Epithelial cell of esophagus (primary cell): Measurements from ENCODE around the gene DGKB.

Experiments
- DNase-seq: peaks from one replicate; pipeline ENCODE4 v3.0.0; 2010; ENCODE audit warnings: low read depth
- H3K4me3 ChIP-seq: 2 replicates; pipeline ENCODE4 v1.5.1; 2011; ENCODE audit warnings: mild to moderate bottlenecking, low read length, control low read depth
- TF ChIP-seq, protein P1 (sequence below): IDR thresholded peaks from 2 replicates; pipeline ENCODE4 v1.5.1; 2011; ENCODE audit warnings: low read depth, mild to moderate bottlenecking, low read length, control low read depth, inconsistent platforms; ENCODE audit not compliant: insufficient read depth; ENCODE audit errors: missing control alignments

DGKB gene

DNA sequence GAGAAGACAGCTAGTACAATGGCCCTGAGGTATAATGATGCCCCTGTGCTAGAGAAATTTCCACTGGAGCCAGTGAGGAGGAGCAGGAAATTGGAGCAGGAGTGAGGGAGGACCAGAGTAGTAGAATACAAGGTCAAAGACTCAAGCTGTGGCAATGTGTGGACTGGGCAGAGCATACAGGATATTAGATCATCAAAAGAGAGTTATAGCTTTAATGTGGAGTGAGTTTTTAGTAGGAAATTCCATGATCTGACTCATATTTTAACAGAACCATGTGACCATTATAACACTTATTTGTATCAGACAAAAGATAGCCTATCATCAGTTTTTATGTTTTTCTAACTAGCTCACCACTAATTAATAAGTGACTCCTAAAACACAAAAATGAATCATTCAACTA, 154.1 kb downstream of the DGKB start:
- peak; percentile 59 for DNase-seq

DNA sequence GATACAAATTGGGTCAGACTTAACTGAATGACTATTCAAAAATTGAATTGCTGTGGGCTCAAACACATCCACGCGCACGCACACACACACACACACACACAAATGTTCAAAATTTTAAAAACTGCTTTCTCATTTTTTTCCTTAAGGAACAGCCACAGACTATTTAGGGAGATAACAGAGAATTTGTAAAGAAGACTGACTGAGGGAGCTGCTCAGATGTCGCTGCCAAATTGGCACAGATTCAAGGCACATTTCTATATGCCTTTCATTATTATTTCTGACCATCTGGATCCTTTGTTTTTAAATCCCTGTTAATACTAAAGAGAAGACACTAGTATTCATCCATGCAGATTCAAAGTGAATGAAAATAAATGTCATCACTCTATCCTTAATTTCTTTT, 154.8 kb downstream of the DGKB start:
- no peak overlapping the region for H3K4me3 ChIP-seq
- TF ChIP-seq, protein P1, sequence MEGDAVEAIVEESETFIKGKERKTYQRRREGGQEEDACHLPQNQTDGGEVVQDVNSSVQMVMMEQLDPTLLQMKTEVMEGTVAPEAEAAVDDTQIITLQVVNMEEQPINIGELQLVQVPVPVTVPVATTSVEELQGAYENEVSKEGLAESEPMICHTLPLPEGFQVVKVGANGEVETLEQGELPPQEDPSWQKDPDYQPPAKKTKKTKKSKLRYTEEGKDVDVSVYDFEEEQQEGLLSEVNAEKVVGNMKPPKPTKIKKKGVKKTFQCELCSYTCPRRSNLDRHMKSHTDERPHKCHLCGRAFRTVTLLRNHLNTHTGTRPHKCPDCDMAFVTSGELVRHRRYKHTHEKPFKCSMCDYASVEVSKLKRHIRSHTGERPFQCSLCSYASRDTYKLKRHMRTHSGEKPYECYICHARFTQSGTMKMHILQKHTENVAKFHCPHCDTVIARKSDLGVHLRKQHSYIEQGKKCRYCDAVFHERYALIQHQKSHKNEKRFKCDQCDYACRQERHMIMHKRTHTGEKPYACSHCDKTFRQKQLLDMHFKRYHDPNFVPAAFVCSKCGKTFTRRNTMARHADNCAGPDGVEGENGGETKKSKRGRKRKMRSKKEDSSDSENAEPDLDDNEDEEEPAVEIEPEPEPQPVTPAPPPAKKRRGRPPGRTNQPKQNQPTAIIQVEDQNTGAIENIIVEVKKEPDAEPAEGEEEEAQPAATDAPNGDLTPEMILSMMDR = no peak
- DNase-seq = no peak

More for the DNA sequence above, 154.1 kb downstream of the DGKB start:
- H3K4me3 ChIP-seq = no peak overlapping the region
- TF ChIP-seq, protein P1 = no peak

DNA sequence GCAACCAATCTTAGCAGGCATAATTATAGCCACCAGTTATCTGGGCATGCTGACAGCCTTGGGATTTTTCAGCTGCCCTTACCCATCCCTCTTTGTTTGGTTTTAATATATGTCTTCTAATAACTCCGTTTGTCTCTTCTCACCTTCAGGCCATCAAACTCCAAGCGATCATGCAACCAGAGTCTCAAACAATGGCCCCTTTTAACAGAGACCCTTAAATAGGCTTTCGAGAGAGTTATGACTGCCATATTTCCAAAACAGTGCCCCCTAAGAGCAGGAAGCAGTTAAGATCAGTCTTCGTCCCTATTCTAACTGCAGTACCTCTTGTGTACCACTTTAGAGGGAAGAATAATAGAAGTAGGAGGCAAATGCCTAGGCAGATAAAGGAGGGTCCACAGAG, 157.5 kb downstream of the DGKB start:
- TF ChIP-seq, protein P1 = no peak
- DNase-seq = no peak
- H3K4me3 ChIP-seq = no peak overlapping the region

DNA sequence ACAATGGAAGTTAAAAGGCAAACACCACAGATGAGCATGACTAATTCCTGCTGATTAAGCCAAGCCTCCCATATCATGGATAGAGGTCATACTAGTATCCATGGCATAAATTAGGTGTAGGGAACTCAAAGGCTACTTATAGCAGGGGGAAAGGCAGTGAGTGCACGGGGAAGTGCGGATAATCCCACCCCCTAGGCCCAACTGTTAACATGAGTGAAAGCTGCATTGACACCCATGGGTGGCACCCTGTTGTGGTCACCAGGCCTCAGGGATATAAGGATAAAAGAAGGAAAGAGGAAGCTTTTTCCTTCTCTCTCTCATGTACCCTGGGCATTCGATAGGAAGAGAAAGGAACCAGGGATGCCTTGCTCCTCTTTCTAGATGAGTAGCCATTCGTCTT, 161.9 kb downstream of the DGKB start:
- TF ChIP-seq, protein P1 = no peak
- no peak for DNase-seq
- H3K4me3 ChIP-seq = no peak overlapping the region

DNA sequence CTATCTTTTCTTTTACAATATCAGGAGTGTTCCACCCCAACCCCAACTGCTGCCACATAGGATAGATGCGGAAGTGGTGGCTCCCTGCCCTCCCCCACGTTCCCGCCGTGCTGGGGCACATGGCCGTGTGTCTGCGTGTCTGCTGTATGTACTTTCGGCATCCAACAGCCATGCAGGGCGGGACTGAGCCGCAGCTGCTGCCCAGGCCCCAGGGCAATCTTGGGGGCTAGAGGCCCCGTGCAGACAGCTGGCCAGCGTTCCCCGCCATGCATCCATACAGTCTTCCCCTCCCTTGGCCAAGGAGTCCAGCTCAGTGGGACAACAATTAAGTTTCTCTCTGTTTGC, 162.7 kb downstream of the DGKB start:
- no peak for DNase-seq
- TF ChIP-seq, protein P1 = no peak
- no peak overlapping the region for H3K4me3 ChIP-seq

DNA sequence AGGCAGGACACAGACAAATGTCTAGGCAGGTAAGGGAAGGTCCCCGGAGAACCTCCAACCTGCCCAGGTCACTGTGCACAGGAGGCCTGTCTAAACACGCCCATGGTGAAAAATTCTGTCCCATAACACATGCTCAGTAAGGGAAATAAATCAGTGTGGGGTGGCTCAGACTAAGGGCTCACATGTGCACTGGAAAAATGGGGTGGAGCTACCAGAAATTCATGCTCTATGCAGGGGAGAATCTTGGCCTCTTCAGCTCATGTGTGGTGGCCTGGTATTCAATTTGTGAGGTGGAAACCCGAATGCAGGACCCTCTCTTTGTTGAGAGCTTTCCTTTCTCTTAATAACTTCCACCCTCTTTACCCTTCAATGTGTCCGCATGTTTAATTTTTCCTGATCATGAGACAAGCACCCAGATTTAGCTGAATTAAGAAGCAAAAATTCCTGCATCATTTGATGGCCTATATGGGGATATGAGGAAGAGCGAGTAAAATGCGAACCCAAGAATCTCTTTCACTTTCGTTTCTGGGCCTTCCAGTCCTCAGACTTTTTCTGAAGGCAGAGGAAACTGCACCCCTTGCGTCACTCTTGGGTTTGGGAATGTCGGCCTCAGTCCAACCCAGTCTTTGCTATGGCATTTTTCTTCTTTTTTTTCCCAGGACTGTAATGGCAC, 163.2 kb downstream of the DGKB start:
- TF ChIP-seq, protein P1 = no peak
- no peak overlapping the region for H3K4me3 ChIP-seq
- peak; percentile 14 for DNase-seq

DNA sequence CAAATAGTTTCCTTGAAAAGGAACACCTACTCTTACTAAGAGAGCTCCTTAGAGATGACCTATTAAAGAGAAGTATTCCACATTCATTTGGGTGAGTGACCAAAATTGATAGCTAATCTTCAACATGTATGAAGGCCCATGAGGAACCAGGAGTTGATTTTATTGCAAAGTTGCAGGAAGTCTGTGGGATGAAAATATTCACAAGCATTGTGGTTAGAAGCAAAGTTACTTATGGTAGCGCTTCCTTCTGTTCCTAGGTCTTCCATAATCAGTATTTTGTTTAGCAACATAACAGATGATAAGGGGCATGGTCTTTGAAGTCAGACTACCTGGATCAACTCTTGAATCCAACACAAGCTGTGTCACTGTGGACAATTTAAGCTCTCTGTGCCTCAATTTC, 164.5 kb downstream of the DGKB start:
- no peak for DNase-seq
- no peak overlapping the region for H3K4me3 ChIP-seq
- TF ChIP-seq, protein P1 = no peak
